ENCODE measurements around the gene GRIK5.

DNA sequence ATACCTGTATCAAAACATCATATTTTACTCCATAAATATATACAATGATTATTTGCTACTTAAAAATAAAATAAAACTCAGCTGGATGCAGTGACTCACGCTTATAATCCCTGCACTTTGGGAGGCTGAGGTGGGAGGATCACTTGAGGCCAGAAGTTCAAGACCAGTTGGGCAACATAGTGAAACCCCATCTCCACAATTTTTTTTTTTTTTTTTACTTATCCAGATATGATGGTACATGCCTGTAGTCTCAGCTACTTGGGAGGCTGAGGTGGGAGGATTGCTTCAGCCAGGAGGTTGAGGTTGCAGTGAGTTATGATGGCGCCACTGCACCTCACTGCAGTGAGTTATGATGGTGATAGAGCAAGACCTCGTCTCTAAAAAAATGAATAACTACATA is 39.9 kb upstream of the GRIK5 start:
- TF ChIP-seq EZH2 (IDR thresholded peaks at IDR 0.05; ENCODE audit: borderline replicate concordance, low read depth, low read length, severe bottlenecking) = no peak
- TF ChIP-seq CTCF (IDR thresholded peaks at IDR 0.05; ENCODE audit: borderline replicate concordance, extremely low read depth, low read length, poor library complexity, severe bottlenecking) = no peak
